Measurements from ENCODE around the gene TAS2R7. TPM values are rescaled to one million over a fixed set of nuclear protein-coding genes. Genes with fewer than 3 reads are reported as not detected.
"Not testable (repeated sequence)": the region's sequence is repeated elsewhere in the genome, so short reads cannot be mapped to it uniquely, and the experiment has no call there.

TAS2R7 gene
- not detected for total RNA-seq

GRCh38 chr12:10802587-10802986 is at the start of gene TAS2R7:
TSS of gene TAS2R7 (minus strand) at chr12:10802627. CDS start at chr12:10802570, 57 bp downstream.
- DNase-seq: no peak

GRCh38 chr12:10851243-10851858 is 48.9 kb upstream of the TAS2R7 start:
- no peak for DNase-seq

- DNase-seq: no peak
Measured at GRCh38 chr12:10849425-10849878, 47.0 kb upstream of the TAS2R7 start, which contains the start of gene PRR4. TSS of gene PRR4 (minus strand) at chr12:10849475. CDS start at chr12:10849437, 38 bp downstream.

GRCh38 chr12:10847744-10848143 is 45.3 kb upstream of the TAS2R7 start:
- DNase-seq: no peak

- no peak for DNase-seq
Measured at GRCh38 chr12:10842862-10843261, 40.4 kb upstream of the TAS2R7 start.

GRCh38 chr12:10838461-10838860 is 36.0 kb upstream of the TAS2R7 start:
- DNase-seq: no peak

- no peak for DNase-seq
Measured at GRCh38 chr12:10829994-10830393, 27.6 kb upstream of the TAS2R7 start.

GRCh38 chr12:10826258-10826657 is 23.8 kb upstream of the TAS2R7 start, which contains the start of gene TAS2R10:
TSS of gene TAS2R10 (minus strand) at chr12:10826358. CDS start at chr12:10826269, 89 bp downstream.
- no peak for DNase-seq

GRCh38 chr12:10824957-10825356 is 22.5 kb upstream of the TAS2R7 start:
- no peak for DNase-seq

- no peak for DNase-seq
Measured at GRCh38 chr12:10811883-10812536, 9.6 kb upstream of the TAS2R7 start.

GRCh38 chr12:10810068-10810467 is 7.6 kb upstream of the TAS2R7 start, which contains the start of gene TAS2R9:
TSS of gene TAS2R9 (minus strand) at chr12:10810168. CDS start at chr12:10810075, 93 bp downstream.
- no peak for DNase-seq

- no peak for DNase-seq
Measured at GRCh38 chr12:10807186-10807585, 4.8 kb upstream of the TAS2R7 start, which contains the start of gene TAS2R8. TSS of gene TAS2R8 (minus strand) at chr12:10807286. CDS start at chr12:10806980, 306 bp downstream.

GRCh38 chr12:10801741-10802140 is 686 bp downstream of the TAS2R7 start:
- no peak for DNase-seq

- DNase-seq: no peak
Measured at GRCh38 chr12:10794222-10794621, 8.2 kb downstream of the TAS2R7 start.

- DNase-seq: not testable (repeated sequence)
Measured at GRCh38 chr12:10791769-10792168, 10.7 kb downstream of the TAS2R7 start.

- DNase-seq: no peak
Measured at GRCh38 chr12:10783252-10783651, 19.2 kb downstream of the TAS2R7 start.

- DNase-seq: no peak
Measured at GRCh38 chr12:10779103-10779502, 23.3 kb downstream of the TAS2R7 start.

- DNase-seq: peak; percentile 2
Measured at GRCh38 chr12:10771132-10771733, 31.2 kb downstream of the TAS2R7 start.

GRCh38 chr12:10759657-10760056 is 42.8 kb downstream of the TAS2R7 start:
- DNase-seq: no peak

GRCh38 chr12:10756194-10756593 is 46.2 kb downstream of the TAS2R7 start:
- DNase-seq: no peak

GRCh38 chr12:10753059-10753458 is 49.4 kb downstream of the TAS2R7 start:
- DNase-seq: no peak
